GM12892 (cell line): Measurements from ENCODE around the gene EPB41L2.

ENCODE experiments used
- POLR2A ChIP-seq: IDR thresholded peaks from 2 replicates; pipeline ENCODE4 v1.6.1; 2011; ENCODE audit warnings: low read depth, low read length, control low read depth
- TAF1 ChIP-seq: IDR thresholded peaks from 2 replicates; pipeline ENCODE4 v1.6.1; 2011; ENCODE audit warnings: low read depth, mild to moderate bottlenecking, control low read depth, low read length, borderline replicate concordance

DNA sequence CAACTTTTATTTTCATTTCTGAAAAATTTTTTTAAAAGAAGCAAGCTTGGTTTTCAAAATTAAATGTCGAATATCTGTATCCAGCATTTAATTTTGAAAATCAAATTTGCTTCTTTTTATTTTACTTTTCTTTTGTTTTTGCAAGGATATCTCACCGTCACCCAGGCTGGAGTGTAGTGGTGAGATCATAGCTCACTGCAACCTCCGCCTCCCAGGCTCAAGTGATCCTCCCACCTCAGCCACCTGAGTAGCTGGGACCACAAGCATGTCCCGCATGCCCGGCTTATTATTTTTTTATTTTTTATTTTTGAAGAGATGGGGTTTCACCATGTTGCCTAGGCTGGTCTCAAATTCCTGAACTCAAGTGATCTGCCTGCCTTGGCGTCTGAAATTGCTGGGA lies 17.0 kb upstream of the EPB41L2 start:
- TF ChIP-seq POLR2A = no peak
- no peak for TF ChIP-seq TAF1
